Calu3 (cell line): ENCODE results near the gene F10. TPM values are rescaled to one million over a fixed set of nuclear protein-coding genes. Genes with fewer than 3 reads are reported as not detected.

Experiments
- BruUV-seq: library from RNA; stranded (reverse); fragments of 400-500 nt; replicated peaks from 2 replicates; lab custom pipeline; 2021; lab: Mats Ljungman, UMichigan
- CTCF ChIA-PET: fragments of 300-600 bp; sonication (Branson Sonifier 250); formaldehyde crosslinking; loops from one replicate; lab custom pipeline; 2022; ENCODE audit warnings: antibody characterized with exemption; lab: Charles Lee
- DNase-seq: peaks from one replicate; pipeline ENCODE4 v3.0.0; 2022
- H3K27ac Mint-ChIP-seq: one replicate; pipeline ENCODE4 v1.8.0; 2022; ENCODE audit warnings: mixed read lengths; ENCODE audit not compliant: unreplicated experiment
- H3K27me3 Mint-ChIP-seq: one replicate; pipeline ENCODE4 v1.8.0; 2022; ENCODE audit warnings: mixed read lengths; ENCODE audit not compliant: unreplicated experiment
- H3K36me3 Mint-ChIP-seq: one replicate; pipeline ENCODE4 v1.8.0; 2022; ENCODE audit warnings: mild to moderate bottlenecking, moderate library complexity, mixed read lengths; ENCODE audit not compliant: insufficient read depth, unreplicated experiment
- H3K4me1 Mint-ChIP-seq: one replicate; pipeline ENCODE4 v1.8.0; 2022; ENCODE audit warnings: mild to moderate bottlenecking, low read depth, mixed read lengths; ENCODE audit not compliant: unreplicated experiment
- H3K4me3 Mint-ChIP-seq: one replicate; pipeline ENCODE4 v1.8.0; 2022; ENCODE audit warnings: mild to moderate bottlenecking, low read depth, moderate library complexity, mixed read lengths; ENCODE audit not compliant: unreplicated experiment
- H3K9me3 Mint-ChIP-seq: one replicate; pipeline ENCODE4 v1.8.0; 2022; ENCODE audit warnings: low read depth, mixed read lengths; ENCODE audit not compliant: unreplicated experiment
- CTCF ChIP-seq: fragments of 200-600 bp; IDR thresholded peaks from one replicate; pipeline ENCODE4 v1.8.0; 2022; ENCODE audit warnings: antibody characterized with exemption; ENCODE audit not compliant: unreplicated experiment
- intact Hi-C: fragments of 100-400 bp; cut with micrococcal nuclease; formaldehyde crosslinking; loops from one replicate; pipeline ENCODE4 v1.10.0; 2022; ENCODE audit not compliant: unreplicated experiment
- total RNA-seq: library from RNA; stranded (reverse); gene quantifications from 2 replicates; pipeline ENCODE4 v1.2.3, GENCODE V29; 2022

The F10 gene
- total RNA-seq, 1 experiment from 2014 or later = not detected

DNA sequence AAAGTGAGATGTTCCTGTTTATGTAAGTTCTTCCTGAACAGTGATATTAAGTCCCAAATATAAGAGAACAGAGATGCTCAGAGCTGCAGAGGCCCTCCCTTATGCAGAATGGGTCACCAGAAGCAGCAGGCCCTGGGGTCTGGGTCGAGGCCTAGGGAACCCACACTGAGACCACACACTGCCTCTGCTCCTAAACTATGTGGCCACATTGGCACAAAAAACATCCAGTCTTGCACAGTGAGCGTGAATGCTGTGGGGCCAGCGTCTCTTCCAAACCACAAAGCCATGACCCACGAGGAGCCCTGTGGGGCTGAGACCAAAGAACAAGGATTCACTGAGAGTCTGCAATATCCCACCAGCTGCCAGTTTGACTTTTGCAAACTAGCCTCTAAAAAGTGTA, 59.4 kb downstream of the F10 start:
- intact Hi-C loops = no loop called here
- no peaks in the 10 kb centered on the region for H3K36me3 Mint-ChIP-seq
- no peak overlapping the region for H3K4me3 Mint-ChIP-seq
- H3K9me3 Mint-ChIP-seq = no peaks in the 10 kb centered on the region
- no peak overlapping the region for H3K27ac Mint-ChIP-seq
- no peak for DNase-seq
- CTCF ChIA-PET = no interaction called here
- no peaks in the 10 kb centered on the region for H3K4me1 Mint-ChIP-seq
- no peak for TF ChIP-seq CTCF
- no peaks in the 10 kb centered on the region for H3K27me3 Mint-ChIP-seq
- BruUV-seq = no TSS peak

DNA sequence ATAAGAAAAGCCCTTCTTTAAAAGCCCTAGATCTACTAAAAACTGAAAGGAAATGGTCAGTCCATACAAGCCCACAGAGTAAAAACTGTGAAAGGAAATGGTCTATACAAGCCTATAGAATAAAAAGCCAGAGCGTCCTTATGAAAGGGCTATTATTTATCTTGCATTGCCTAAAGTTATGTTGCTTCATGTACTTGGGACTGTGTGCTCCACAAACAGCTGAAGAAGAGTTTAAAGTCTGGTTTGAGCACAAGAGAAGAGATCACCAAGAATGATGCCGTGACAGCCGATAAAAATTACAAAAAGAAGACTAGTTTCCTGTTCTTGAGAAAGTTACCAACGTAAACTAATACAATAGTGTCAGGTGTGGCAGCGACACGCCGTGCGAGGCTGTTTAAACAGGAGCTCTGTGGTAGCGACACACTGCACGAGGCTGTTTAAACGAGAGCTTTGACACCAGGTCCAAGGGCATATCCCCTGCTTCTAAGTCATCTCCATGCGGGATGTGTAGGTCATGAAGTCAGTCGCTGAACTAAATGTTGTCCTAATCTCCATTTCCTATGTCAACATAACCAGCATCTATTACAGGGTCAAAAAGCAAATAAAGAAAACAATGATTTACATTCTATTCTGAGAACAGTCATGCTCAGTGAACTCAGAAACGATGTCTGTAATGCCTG, 61.0 kb downstream of the F10 start:
- H3K27ac Mint-ChIP-seq = no peak overlapping the region
- no peak for TF ChIP-seq CTCF
- intact Hi-C loops = no loop called here
- no TSS peak for BruUV-seq
- H3K4me3 Mint-ChIP-seq = no peak overlapping the region
- no peaks in the 10 kb centered on the region for H3K9me3 Mint-ChIP-seq
- DNase-seq = no peak
- CTCF ChIA-PET = no interaction called here
- no peaks in the 10 kb centered on the region for H3K4me1 Mint-ChIP-seq
- no peaks in the 10 kb centered on the region for H3K36me3 Mint-ChIP-seq
- no peaks in the 10 kb centered on the region for H3K27me3 Mint-ChIP-seq

- CTCF ChIA-PET = no interaction called here
- Mint-ChIP-seq H3K9me3 (no peaks in the 10 kb centered on the region), H3K36me3 (peaks cover 10% of the 10 kb centered on the region), H3K4me1 (no peaks in the 10 kb centered on the region), H3K27ac (no peak overlapping the region), H3K4me3 (no peak overlapping the region), H3K27me3 (no peaks in the 10 kb centered on the region)
- no TSS peak for BruUV-seq
- DNase-seq = no peak
- intact Hi-C loops = no loop called here
- TF ChIP-seq CTCF = no peak
Observed at GRCh38 chr13:113184568-113185440, 62.2 kb downstream of the F10 start.

DNA sequence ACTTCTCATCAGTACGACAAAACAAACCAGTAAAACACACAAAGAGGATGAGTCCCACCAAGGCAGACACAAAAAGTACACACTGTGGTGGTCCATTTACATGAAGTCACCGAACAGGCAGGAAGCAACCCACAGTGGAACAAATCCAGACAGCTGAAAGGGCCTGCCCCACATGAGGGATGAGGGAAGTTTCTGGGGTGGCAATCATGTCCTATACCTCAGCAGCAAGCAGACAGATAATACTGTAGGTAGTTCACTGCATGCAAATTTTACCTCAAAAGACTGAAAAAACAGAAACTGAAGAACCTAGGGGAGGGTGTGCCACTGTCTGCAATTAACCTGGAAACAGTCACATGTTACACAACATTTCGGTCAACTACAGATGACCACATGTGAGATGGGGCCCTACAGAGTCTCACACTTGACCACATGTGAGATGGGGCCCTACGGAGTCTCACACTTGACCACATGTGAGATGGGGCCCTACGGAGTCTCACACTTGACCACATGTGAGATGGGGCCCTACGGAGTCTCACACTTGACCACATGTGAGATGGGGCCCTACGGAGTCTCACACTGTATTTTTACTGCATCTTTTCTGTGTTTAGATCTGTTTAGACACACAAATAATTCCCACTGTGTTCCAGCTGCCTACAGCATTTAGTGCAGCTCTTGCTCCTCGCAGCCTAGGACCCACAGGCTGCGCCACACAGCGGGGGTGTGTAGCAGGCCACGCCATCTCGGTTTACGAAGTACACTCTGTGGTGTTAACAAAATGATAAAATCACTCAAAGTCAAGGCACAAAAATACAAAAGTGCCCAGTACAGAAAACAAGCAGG, 63.7 kb downstream of the F10 start:
- Mint-ChIP-seq H3K27me3 (no peaks in the 10 kb centered on the region), H3K27ac (no peak overlapping the region), H3K4me1 (no peaks in the 10 kb centered on the region), H3K36me3 (peaks cover 14% of the 10 kb centered on the region), H3K4me3 (no peak overlapping the region), H3K9me3 (no peaks in the 10 kb centered on the region)
- CTCF ChIA-PET = no interaction called here
- TF ChIP-seq CTCF = no peak
- DNase-seq = no peak
- no TSS peak for BruUV-seq
- intact Hi-C loops = no loop called here
